ENCODE data around the gene DPPA2.

DNA sequence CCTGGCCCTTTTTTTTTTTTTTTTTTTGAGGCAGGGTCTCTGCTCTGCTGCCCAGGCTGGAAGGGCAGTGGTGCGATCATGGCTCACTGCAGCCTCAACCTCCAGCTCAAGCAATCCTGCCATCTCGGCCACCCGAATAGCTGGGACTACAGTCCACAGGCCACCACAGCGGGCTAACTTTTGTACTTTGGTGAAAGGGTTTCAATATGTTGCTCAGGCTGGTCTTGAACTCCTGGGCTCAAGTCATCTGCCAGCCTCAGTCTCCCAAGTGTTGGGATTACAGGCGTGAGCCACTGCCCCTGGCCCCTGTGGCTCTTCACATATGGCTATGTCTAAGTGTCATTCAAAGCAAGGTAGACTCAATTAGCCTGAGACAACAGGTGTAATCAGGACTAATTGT, 8.8 kb upstream of the DPPA2 start:
- TF ChIP-seq, protein P1, sequence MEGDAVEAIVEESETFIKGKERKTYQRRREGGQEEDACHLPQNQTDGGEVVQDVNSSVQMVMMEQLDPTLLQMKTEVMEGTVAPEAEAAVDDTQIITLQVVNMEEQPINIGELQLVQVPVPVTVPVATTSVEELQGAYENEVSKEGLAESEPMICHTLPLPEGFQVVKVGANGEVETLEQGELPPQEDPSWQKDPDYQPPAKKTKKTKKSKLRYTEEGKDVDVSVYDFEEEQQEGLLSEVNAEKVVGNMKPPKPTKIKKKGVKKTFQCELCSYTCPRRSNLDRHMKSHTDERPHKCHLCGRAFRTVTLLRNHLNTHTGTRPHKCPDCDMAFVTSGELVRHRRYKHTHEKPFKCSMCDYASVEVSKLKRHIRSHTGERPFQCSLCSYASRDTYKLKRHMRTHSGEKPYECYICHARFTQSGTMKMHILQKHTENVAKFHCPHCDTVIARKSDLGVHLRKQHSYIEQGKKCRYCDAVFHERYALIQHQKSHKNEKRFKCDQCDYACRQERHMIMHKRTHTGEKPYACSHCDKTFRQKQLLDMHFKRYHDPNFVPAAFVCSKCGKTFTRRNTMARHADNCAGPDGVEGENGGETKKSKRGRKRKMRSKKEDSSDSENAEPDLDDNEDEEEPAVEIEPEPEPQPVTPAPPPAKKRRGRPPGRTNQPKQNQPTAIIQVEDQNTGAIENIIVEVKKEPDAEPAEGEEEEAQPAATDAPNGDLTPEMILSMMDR (IDR thresholded peaks at IDR 0.05), result no peak
- no peak for TF ChIP-seq POLR2A (IDR thresholded peaks at IDR 0.05)
